GM10847 (cell line): ENCODE measurements around the gene ANKRD29.

ENCODE experiments used
- POLR2A ChIP-seq: IDR thresholded peaks from 2 replicates; pipeline ENCODE4 v1.6.1; 2011; ENCODE audit not compliant: insufficient read length; ENCODE audit errors: extremely low read depth

ANKRD29 gene

GRCh38 chr18:23614413-23614812 lies 48.3 kb downstream of the ANKRD29 start:
- no peak for TF ChIP-seq POLR2A

GRCh38 chr18:23612434-23613090 lies 50.1 kb downstream of the ANKRD29 start:
- TF ChIP-seq POLR2A = no peak

GRCh38 chr18:23609390-23610023 lies 53.2 kb downstream of the ANKRD29 start:
- TF ChIP-seq POLR2A = no peak

- no peak for TF ChIP-seq POLR2A
Measured at GRCh38 chr18:23608211-23608610, 54.5 kb downstream of the ANKRD29 start.

- no peak for TF ChIP-seq POLR2A
Measured at GRCh38 chr18:23605941-23606340, 56.8 kb downstream of the ANKRD29 start.

- TF ChIP-seq POLR2A = no peak
Measured at GRCh38 chr18:23599809-23600208, 62.9 kb downstream of the ANKRD29 start.

- TF ChIP-seq POLR2A = no peak
Measured at GRCh38 chr18:23596183-23596582, 66.5 kb downstream of the ANKRD29 start.

- no peak for TF ChIP-seq POLR2A
Measured at GRCh38 chr18:23595591-23595990, 67.1 kb downstream of the ANKRD29 start.

GRCh38 chr18:23593720-23594119 lies 69.0 kb downstream of the ANKRD29 start:
- no peak for TF ChIP-seq POLR2A

- TF ChIP-seq POLR2A = no peak
Measured at GRCh38 chr18:23592911-23593310, 69.8 kb downstream of the ANKRD29 start.

- TF ChIP-seq POLR2A = no peak
Measured at GRCh38 chr18:23591011-23591410, 71.7 kb downstream of the ANKRD29 start.

- TF ChIP-seq POLR2A = no peak
Measured at GRCh38 chr18:23588836-23589560, 73.7 kb downstream of the ANKRD29 start.

- TF ChIP-seq POLR2A = no peak
Measured at GRCh38 chr18:23587220-23587642, 75.5 kb downstream of the ANKRD29 start.

GRCh38 chr18:23586249-23587196 lies 76.2 kb downstream of the ANKRD29 start, which contains the start of gene NPC1:
TSS of gene NPC1 (minus strand) at chr18:23586506. CDS start at chr18:23586343, 163 bp downstream.
- TF ChIP-seq POLR2A = peak; percentile 94

GRCh38 chr18:23585897-23586248 lies 76.8 kb downstream of the ANKRD29 start:
- no peak for TF ChIP-seq POLR2A
